HG03521 (cell line): ENCODE results near the gene MYLIP.
"Not testable (repeated sequence)": the region's sequence is repeated elsewhere in the genome, so short reads cannot be mapped to it uniquely, and the experiment has no call there.

Experiments used
- ATAC-seq: cut with Tn5 transposase; IDR thresholded peaks from one replicate; pipeline ENCODE4 v1.9.1; 2021; ENCODE audit warnings: mild to moderate bottlenecking, moderate library complexity; ENCODE audit not compliant: unreplicated experiment

The MYLIP gene

GRCh38 chr6:16168858-16169257 is 40.0 kb downstream of the MYLIP start:
- ATAC-seq, result peak; percentile 62

GRCh38 chr6:16171400-16171799 is 42.5 kb downstream of the MYLIP start:
- no peak for ATAC-seq

GRCh38 chr6:16173167-16173940 is 44.5 kb downstream of the MYLIP start:
- no peak for ATAC-seq

- no peak for ATAC-seq
Observed at GRCh38 chr6:16174416-16175078, 45.7 kb downstream of the MYLIP start.

GRCh38 chr6:16176600-16176999 is 47.7 kb downstream of the MYLIP start:
- not testable (repeated sequence) for ATAC-seq

GRCh38 chr6:16177881-16178280 is 49.0 kb downstream of the MYLIP start:
- ATAC-seq, result no peak

GRCh38 chr6:16178351-16178750 is 49.5 kb downstream of the MYLIP start:
- no peak for ATAC-seq

GRCh38 chr6:16179063-16179462 is 50.2 kb downstream of the MYLIP start:
- ATAC-seq, result no peak

GRCh38 chr6:16179970-16180431 is 51.1 kb downstream of the MYLIP start:
- ATAC-seq, result no peak

GRCh38 chr6:16180696-16181438 is 52.0 kb downstream of the MYLIP start:
- no peak for ATAC-seq

- no peak for ATAC-seq
Observed at GRCh38 chr6:16181439-16182297, 52.8 kb downstream of the MYLIP start.

- ATAC-seq, result no peak
Observed at GRCh38 chr6:16183187-16183664, 54.3 kb downstream of the MYLIP start.

- ATAC-seq, result no peak
Observed at GRCh38 chr6:16184129-16184528, 55.2 kb downstream of the MYLIP start.

GRCh38 chr6:16184551-16184950 is 55.7 kb downstream of the MYLIP start:
- no peak for ATAC-seq

- no peak for ATAC-seq
Observed at GRCh38 chr6:16187176-16187575, 58.3 kb downstream of the MYLIP start.

GRCh38 chr6:16190214-16190613 is 61.3 kb downstream of the MYLIP start:
- ATAC-seq, result no peak

- ATAC-seq, result no peak
Observed at GRCh38 chr6:16196260-16196983, 67.5 kb downstream of the MYLIP start.

GRCh38 chr6:16196984-16197546 is 68.2 kb downstream of the MYLIP start:
- ATAC-seq, result no peak
